ENCODE results near the gene FAT2. TPM values are rescaled to one million over a fixed set of nuclear protein-coding genes. Genes with fewer than 3 reads are reported as not detected.

FAT2 gene
- polyA plus RNA-seq, 2 of the 4 experiments (the other 2 are of a cell fraction): 0.03 TPM; not detected in 1

DNA sequence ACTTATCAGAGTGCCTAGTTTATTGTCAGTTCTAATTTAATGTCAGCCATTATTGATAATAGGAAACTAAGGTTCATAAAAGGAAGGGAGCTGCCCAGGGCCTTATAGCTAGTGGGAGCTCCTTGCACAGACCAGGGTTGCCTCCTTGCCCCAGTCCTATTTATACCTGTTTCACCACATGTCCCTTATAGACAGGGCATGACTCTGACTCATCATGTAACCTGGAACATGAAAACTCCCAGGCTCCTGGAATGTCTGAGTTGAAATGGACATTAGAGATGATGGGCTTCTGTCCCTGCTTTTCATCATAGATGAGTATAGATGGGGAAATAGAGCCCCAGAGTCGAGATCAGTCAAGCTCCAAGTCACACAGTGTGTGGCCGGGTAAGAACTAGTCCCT is 21.1 kb downstream of the FAT2 start:
- TF ChIP-seq PHF8 (IDR thresholded peaks at IDR 0.05; ENCODE audit: borderline replicate concordance, low read depth) (no peak), SMC3 (IDR thresholded peaks at IDR 0.05) (no peak), EHMT2 (IDR thresholded peaks at IDR 0.05; ENCODE audit: low read depth) (no peak), TFCP2L1 (CRISPR knock-in tag; IDR thresholded peaks at IDR 0.05) (no peak), FOSB (CRISPR knock-in tag; IDR thresholded peaks at IDR 0.05) (no peak), RARB (CRISPR knock-in tag; IDR thresholded peaks at IDR 0.05) (no peak), MAFK (IDR thresholded peaks at IDR 0.05; ENCODE audit: partially characterized antibody) (no peak), ZSCAN20 (CRISPR knock-in tag; IDR thresholded peaks at IDR 0.05) (no peak), HOXA7 (CRISPR knock-in tag; IDR thresholded peaks at IDR 0.05) (no peak), HDAC2 (IDR thresholded peaks at IDR 0.05) (no peak), RCOR1 (IDR thresholded peaks at IDR 0.05; ENCODE audit: low read depth, low read length) (no peak), CEBPB (IDR thresholded peaks at IDR 0.05) (no peak), RNF2 (IDR thresholded peaks at IDR 0.05; ENCODE audit: borderline replicate concordance, low read depth) (no peak), JUN (IDR thresholded peaks at IDR 0.05) (no peak), MAZ (IDR thresholded peaks at IDR 0.05; ENCODE audit: borderline replicate concordance, low read depth, low read length) (no peak), KDM1A (IDR thresholded peaks at IDR 0.05; ENCODE audit: low read depth) (no peak), CBX8 (IDR thresholded peaks at IDR 0.05) (no peak), NPAS2 (CRISPR knock-in tag; IDR thresholded peaks at IDR 0.05; ENCODE audit: borderline replicate concordance) (no peak), CHD2 (IDR thresholded peaks at IDR 0.05; ENCODE audit: low read length, partially characterized antibody) (no peak)
- TF ChIP-seq, protein P1, sequence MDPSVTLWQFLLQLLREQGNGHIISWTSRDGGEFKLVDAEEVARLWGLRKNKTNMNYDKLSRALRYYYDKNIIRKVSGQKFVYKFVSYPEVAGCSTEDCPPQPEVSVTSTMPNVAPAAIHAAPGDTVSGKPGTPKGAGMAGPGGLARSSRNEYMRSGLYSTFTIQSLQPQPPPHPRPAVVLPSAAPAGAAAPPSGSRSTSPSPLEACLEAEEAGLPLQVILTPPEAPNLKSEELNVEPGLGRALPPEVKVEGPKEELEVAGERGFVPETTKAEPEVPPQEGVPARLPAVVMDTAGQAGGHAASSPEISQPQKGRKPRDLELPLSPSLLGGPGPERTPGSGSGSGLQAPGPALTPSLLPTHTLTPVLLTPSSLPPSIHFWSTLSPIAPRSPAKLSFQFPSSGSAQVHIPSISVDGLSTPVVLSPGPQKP (IDR thresholded peaks at IDR 0.05; ENCODE audit: low read depth, low read length): no peak
- POLR2A ChIA-PET: no interaction called here
- no peak overlapping the region for H3K27ac ChIP-seq
- H3K4me2 ChIP-seq: no peak overlapping the region
- no peak overlapping the region for H3K4me3 ChIP-seq
- DNase-seq (ENCODE audit: low read depth in 1 of 2, low spot score in 1 of 2) (no peak), FAIRE-seq (no peak), ATAC-seq (peak in 1 of 2 experiments; percentile 33; a peak in 1 of 6 replicates)
- no peaks in the 10 kb centered on the region for H3K4me1 ChIP-seq
- WGBS (ENCODE audit: missing lambda C conversion rate): 9% methylated on average over 2 of the region's 2 CpGs
- CTCF ChIA-PET: interaction anchor here (0.9 to 1.5 kb wide), 3 partner anchors 13 to 89 kb away, joined by 3 to 4 read pairs (median 3); no protein-coding TSS in a partner anchor
- H3K9me3 ChIP-seq: no peaks in the 10 kb centered on the region

DNA sequence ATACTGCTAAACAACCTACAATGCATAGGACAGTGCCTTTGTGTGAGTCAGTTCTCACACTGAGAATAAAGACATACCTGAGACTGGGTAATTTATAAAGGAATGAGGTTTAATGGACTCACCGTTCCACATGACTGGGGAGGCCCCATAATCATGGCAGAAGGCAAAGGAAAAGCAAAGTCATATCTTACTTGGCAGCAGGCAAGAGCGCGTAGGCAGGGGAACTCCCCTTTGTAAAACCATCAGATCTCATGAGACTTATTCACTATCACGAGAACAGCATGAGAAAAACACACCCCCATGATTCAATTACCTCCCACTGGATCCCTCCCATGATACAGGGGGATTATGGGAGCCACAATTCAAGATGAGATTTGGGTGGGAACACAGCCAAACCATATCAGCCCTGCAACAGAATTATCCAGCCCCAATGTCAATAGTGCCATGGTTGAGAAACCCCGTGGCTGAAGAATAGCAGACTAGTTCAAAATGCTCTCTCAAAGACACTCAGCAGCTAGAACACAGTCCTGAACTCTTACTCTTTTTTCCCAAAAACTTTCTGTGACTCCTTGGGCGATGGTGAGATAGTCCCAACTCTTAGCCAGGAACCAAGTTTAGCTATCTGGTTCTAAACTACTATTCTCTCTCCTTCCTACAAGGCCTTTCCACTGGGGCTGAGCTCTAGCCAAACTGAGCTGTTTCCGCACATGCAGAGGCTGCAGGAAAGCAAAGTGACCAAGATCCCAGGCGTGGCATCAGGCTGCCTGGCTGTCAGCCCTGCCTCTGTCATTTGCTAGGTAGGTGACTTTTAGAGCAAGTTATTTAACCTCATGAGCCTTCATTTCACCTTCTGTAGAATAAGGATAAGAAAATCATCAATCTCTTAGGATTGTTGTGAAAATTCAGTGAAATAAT is 21.7 kb downstream of the FAT2 start:
- CTCF ChIA-PET: interaction anchor here (0.9 to 1.5 kb wide), 3 partner anchors 12 to 89 kb away, joined by 3 to 4 read pairs (median 3); no protein-coding TSS in a partner anchor
- FAIRE-seq (no peak), DNase-seq (ENCODE audit: low read depth in 1 of 2, low spot score in 1 of 2) (no peak), ATAC-seq (no peak)
- Histone ChIP-seq H3K4me3 (no peak overlapping the region), H3K9me3 (no peaks in the 10 kb centered on the region), H3K27ac (no peak overlapping the region), H3K4me1 (no peaks in the 10 kb centered on the region), H3K4me2 (no peak overlapping the region)
- POLR2A ChIA-PET: no interaction called here
- TF ChIP-seq, protein P2, sequence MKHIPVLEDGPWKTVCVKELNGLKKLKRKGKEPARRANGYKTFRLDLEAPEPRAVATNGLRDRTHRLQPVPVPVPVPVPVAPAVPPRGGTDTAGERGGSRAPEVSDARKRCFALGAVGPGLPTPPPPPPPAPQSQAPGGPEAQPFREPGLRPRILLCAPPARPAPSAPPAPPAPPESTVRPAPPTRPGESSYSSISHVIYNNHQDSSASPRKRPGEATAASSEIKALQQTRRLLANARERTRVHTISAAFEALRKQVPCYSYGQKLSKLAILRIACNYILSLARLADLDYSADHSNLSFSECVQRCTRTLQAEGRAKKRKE (CRISPR knock-in tag; IDR thresholded peaks at IDR 0.05; ENCODE audit: low read depth): no peak
- TF ChIP-seq MAFK (IDR thresholded peaks at IDR 0.05; ENCODE audit: partially characterized antibody) (no peak), HEYL (CRISPR knock-in tag; IDR thresholded peaks at IDR 0.05) (no peak), ZFP36 (IDR thresholded peaks at IDR 0.05; ENCODE audit: borderline replicate concordance, partially characterized antibody) (no peak), RARB (CRISPR knock-in tag; IDR thresholded peaks at IDR 0.05) (no peak), MAZ (IDR thresholded peaks at IDR 0.05; ENCODE audit: borderline replicate concordance, low read depth, low read length) (no peak), ZSCAN20 (CRISPR knock-in tag; IDR thresholded peaks at IDR 0.05) (no peak), BHLHE40 (IDR thresholded peaks at IDR 0.05; ENCODE audit: low read depth, low read length) (no peak)
- TF ChIP-seq, protein P3, sequence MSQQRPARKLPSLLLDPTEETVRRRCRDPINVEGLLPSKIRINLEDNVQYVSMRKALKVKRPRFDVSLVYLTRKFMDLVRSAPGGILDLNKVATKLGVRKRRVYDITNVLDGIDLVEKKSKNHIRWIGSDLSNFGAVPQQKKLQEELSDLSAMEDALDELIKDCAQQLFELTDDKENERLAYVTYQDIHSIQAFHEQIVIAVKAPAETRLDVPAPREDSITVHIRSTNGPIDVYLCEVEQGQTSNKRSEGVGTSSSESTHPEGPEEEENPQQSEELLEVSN (IDR thresholded peaks at IDR 0.05; ENCODE audit: borderline replicate concordance, low read depth): no peak
- WGBS (ENCODE audit: missing lambda C conversion rate): 35% methylated on average over 8 of the region's 8 CpGs

Data from A549 (cell line).